Suprapubic skin (tissue), 4 donors: ENCODE measurements around the gene MPZL3.

Experiments used
- POLR2A ChIP-seq, 2 donors: fragments of 450-650 bp; IDR thresholded peaks; one replicate each; pipeline ENCODE4 v1.6.1; 2017; ENCODE audit warnings: antibody characterized with exemption in 2 of 2, mild to moderate bottlenecking in 2 of 2, moderate library complexity in 2 of 2
- POLR2AphosphoS5 ChIP-seq, 3 donors: sonication (generic); formaldehyde crosslinking; IDR thresholded peaks; one replicate each; pipeline ENCODE4 v1.6.1; 2017; ENCODE audit warnings: antibody characterized with exemption in 3 of 3
- TF ChIP-seq, protein P1 (sequence below), 2 donors: fragments of 200-600 bp in 1 of 2; fragments of 450-650 bp in 1 of 2; sonication (generic) in 1 of 2; IDR thresholded peaks; one replicate each; pipeline ENCODE4 v1.5.1; 2016 to 2019; ENCODE audit warnings: antibody characterized with exemption in 2 of 2, mild to moderate bottlenecking in 1 of 2, moderate library complexity in 1 of 2

DNA sequence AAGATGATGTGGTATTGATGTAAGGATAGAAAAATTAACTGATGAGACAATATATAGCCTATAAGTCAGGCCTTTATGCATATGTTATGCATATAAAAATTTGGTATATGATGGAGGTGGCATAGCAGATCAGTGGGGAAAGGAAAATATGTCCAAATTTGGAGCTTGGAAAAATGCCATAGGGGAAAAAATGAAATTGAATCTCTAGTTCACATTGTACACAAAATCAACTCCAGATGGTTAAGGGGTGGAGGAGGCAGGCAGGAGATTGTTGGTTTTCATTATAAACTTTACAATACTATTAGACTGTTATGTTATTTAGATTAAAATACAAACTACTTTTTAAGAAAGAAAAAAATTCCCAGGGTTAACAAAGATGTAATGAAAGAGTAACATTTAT, 37.2 kb upstream of the MPZL3 start:
- TF ChIP-seq, protein P1, sequence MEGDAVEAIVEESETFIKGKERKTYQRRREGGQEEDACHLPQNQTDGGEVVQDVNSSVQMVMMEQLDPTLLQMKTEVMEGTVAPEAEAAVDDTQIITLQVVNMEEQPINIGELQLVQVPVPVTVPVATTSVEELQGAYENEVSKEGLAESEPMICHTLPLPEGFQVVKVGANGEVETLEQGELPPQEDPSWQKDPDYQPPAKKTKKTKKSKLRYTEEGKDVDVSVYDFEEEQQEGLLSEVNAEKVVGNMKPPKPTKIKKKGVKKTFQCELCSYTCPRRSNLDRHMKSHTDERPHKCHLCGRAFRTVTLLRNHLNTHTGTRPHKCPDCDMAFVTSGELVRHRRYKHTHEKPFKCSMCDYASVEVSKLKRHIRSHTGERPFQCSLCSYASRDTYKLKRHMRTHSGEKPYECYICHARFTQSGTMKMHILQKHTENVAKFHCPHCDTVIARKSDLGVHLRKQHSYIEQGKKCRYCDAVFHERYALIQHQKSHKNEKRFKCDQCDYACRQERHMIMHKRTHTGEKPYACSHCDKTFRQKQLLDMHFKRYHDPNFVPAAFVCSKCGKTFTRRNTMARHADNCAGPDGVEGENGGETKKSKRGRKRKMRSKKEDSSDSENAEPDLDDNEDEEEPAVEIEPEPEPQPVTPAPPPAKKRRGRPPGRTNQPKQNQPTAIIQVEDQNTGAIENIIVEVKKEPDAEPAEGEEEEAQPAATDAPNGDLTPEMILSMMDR (IDR thresholded peaks at IDR 0.05), result no peak
- no peak for TF ChIP-seq POLR2A (IDR thresholded peaks at IDR 0.05)
- no peak for TF ChIP-seq POLR2AphosphoS5 (IDR thresholded peaks at IDR 0.05)
